GM19372 (cell line): ENCODE measurements around the gene TOR2A.
"Not testable (repeated sequence)": the region's sequence is repeated elsewhere in the genome, so short reads cannot be mapped to it uniquely, and the experiment has no call there.

Experiments
- ATAC-seq: cut with Tn5 transposase; IDR thresholded peaks from one replicate; pipeline ENCODE4 v1.9.1; 2021; ENCODE audit warnings: mild to moderate bottlenecking, low read depth, moderate library complexity; ENCODE audit not compliant: unreplicated experiment

TOR2A gene

GRCh38 chr9:127769101-127769500, 34.0 kb upstream of the TOR2A start:
- ATAC-seq, result no peak

- ATAC-seq, result no peak
Measured at GRCh38 chr9:127768698-127769097, 33.6 kb upstream of the TOR2A start.

- ATAC-seq, result no peak
Measured at GRCh38 chr9:127767909-127768331, 32.8 kb upstream of the TOR2A start.

GRCh38 chr9:127767410-127767809, 32.3 kb upstream of the TOR2A start:
- no peak for ATAC-seq

GRCh38 chr9:127765418-127765817, 30.3 kb upstream of the TOR2A start:
- no peak for ATAC-seq

GRCh38 chr9:127763918-127764384, 28.9 kb upstream of the TOR2A start:
- ATAC-seq, result no peak

- ATAC-seq, result no peak
Measured at GRCh38 chr9:127762111-127762676, 27.1 kb upstream of the TOR2A start.

GRCh38 chr9:127761491-127761956, 26.4 kb upstream of the TOR2A start:
- ATAC-seq, result no peak

- ATAC-seq, result no peak
Measured at GRCh38 chr9:127761061-127761460, 26.0 kb upstream of the TOR2A start.

- ATAC-seq, result no peak
Measured at GRCh38 chr9:127758843-127759242, 23.7 kb upstream of the TOR2A start.

GRCh38 chr9:127756776-127757175, 21.7 kb upstream of the TOR2A start:
- not testable (repeated sequence) for ATAC-seq

- no peak for ATAC-seq
Measured at GRCh38 chr9:127756233-127756632, 21.1 kb upstream of the TOR2A start.

- no peak for ATAC-seq
Measured at GRCh38 chr9:127755061-127756060, 20.3 kb upstream of the TOR2A start.

GRCh38 chr9:127754099-127755060, 19.3 kb upstream of the TOR2A start:
- no peak for ATAC-seq

- ATAC-seq, result no peak
Measured at GRCh38 chr9:127753622-127754021, 18.5 kb upstream of the TOR2A start.

GRCh38 chr9:127753148-127753547, 18.1 kb upstream of the TOR2A start:
- ATAC-seq, result no peak

- no peak for ATAC-seq
Measured at GRCh38 chr9:127751269-127752054, 16.4 kb upstream of the TOR2A start.

GRCh38 chr9:127749090-127749787, 14.1 kb upstream of the TOR2A start:
- ATAC-seq, result no peak

- ATAC-seq, result no peak
Measured at GRCh38 chr9:127746959-127747569, 12.0 kb upstream of the TOR2A start.
